ENCODE data around the gene IPO13.

DNA sequence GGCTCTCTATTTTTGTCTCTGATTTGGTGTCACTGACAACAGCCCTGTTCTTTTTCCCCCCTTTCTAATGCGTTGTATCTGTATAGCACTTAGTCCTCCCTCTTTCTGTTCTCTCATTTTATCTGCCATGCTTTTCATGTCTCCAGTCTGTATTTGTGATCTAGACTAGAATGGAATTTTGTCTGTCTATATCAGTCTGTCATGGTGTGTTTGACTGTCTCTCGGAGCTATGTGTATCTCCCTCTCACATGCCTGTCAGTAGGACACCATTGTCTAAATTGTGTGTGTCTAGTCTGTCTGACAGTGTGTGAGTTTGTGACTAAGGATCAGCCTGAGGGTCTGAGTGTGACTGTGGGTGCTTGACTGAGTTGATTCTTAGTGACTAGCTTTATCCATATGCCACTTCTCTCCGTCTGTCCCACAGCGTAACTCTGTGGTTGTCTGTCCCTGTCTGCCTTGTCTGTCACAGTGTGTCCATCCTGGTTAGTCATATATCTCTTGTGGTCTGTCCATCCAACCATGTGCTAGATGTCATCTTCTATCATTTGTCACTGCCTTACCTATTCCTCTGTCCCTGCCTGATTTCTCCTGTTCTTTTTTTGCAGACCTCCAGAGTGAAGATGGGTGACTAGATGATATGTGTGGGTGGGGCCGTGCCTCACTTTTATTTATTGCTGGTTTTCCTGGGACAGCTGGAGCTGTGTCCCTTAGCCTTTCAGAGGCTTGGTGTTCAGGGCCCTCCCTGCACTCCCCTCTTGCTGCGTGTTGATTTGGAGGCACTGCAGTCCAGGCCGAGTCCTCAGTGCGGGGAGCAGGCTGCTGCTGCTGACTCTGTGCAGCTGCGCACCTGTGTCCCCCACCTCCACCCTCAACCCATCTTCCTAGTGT is 30.9 kb downstream of the IPO13 start:
- TF ChIP-seq EZH2 (IDR thresholded peaks at IDR 0.05; ENCODE audit: borderline replicate concordance, low read length) = no peak
- TF ChIP-seq, protein P1, sequence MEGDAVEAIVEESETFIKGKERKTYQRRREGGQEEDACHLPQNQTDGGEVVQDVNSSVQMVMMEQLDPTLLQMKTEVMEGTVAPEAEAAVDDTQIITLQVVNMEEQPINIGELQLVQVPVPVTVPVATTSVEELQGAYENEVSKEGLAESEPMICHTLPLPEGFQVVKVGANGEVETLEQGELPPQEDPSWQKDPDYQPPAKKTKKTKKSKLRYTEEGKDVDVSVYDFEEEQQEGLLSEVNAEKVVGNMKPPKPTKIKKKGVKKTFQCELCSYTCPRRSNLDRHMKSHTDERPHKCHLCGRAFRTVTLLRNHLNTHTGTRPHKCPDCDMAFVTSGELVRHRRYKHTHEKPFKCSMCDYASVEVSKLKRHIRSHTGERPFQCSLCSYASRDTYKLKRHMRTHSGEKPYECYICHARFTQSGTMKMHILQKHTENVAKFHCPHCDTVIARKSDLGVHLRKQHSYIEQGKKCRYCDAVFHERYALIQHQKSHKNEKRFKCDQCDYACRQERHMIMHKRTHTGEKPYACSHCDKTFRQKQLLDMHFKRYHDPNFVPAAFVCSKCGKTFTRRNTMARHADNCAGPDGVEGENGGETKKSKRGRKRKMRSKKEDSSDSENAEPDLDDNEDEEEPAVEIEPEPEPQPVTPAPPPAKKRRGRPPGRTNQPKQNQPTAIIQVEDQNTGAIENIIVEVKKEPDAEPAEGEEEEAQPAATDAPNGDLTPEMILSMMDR (conservative IDR thresholded peaks at IDR 0.05 in 1 of 2, IDR thresholded peaks at IDR 0.05 in 1 of 2; ENCODE audit: extremely low read depth in 1 of 2, insufficient read depth in 1 of 2, low read depth in 1 of 2, low read length in 2 of 2) = no peak
